ENCODE results near the gene FMN2. TPM values are rescaled to one million over a fixed set of nuclear protein-coding genes. Genes with fewer than 3 reads are reported as not detected.
A peak's percentile ranks its signal among the peaks of the same experiment; 100 is the strongest.

Gene FMN2
- total RNA-seq, 4 donors from 2014 or later, result 0.11 to 0.89 TPM; not detected in 2

GRCh38 chr1:240282061-240282830 lies 190.6 kb downstream of the FMN2 start:
- H3K27me3 ChIP-seq, result no peaks in the 10 kb centered on the region
- H3K4me1 ChIP-seq, result no peaks in the 10 kb centered on the region
- DNase-seq (ENCODE audit: low spot score in 2 of 2), result no peak
- H3K4me3 ChIP-seq, result no peak overlapping the region
- WGBS, result 54% methylated on average over 7 of the region's 7 CpGs
- H3K9me3 ChIP-seq, result no peaks in the 10 kb centered on the region
- H3K36me3 ChIP-seq, result no peaks in the 10 kb centered on the region
- TF ChIP-seq CTCF (IDR thresholded peaks at IDR 0.05), result no peak
- no peak for TF ChIP-seq POLR2AphosphoS5 (IDR thresholded peaks at IDR 0.05)
- TF ChIP-seq EP300 (IDR thresholded peaks at IDR 0.05), result no peak
- no peak for TF ChIP-seq POLR2A (IDR thresholded peaks at IDR 0.05)
- H3K27ac ChIP-seq, result no peak overlapping the region

GRCh38 chr1:240284656-240285414 lies 193.2 kb downstream of the FMN2 start:
- Histone ChIP-seq H3K4me3 (no peak overlapping the region), H3K9me3 (no peaks in the 10 kb centered on the region), H3K27ac (peak overlapping the region; percentile 78), H3K27me3 (no peaks in the 10 kb centered on the region), H3K36me3 (no peaks in the 10 kb centered on the region), H3K4me1 (no peaks in the 10 kb centered on the region)
- DNase-seq (ENCODE audit: low spot score in 2 of 2), result peak in 1 of 2 donors; percentile 69
- 61% methylated on average over 7 of the region's 7 CpGs for WGBS
- peak in 2 of 3 donors; percentile 42 to 77 for TF ChIP-seq POLR2AphosphoS5 (IDR thresholded peaks at IDR 0.05)
- TF ChIP-seq EP300 (IDR thresholded peaks at IDR 0.05), result no peak

GRCh38 chr1:240285540-240285939 lies 193.9 kb downstream of the FMN2 start:
- Histone ChIP-seq H3K27me3 (no peaks in the 10 kb centered on the region), H3K9me3 (no peaks in the 10 kb centered on the region), H3K36me3 (no peaks in the 10 kb centered on the region), H3K27ac (peak overlapping the region; percentile 64), H3K4me1 (no peaks in the 10 kb centered on the region), H3K4me3 (no peak overlapping the region)
- no peak for DNase-seq (ENCODE audit: low spot score in 2 of 2)
- 73% methylated on average over 4 of the region's 4 CpGs for WGBS
- TF ChIP-seq POLR2AphosphoS5 (IDR thresholded peaks at IDR 0.05) (peak in 2 of 3 donors; percentile 32 to 79), EP300 (IDR thresholded peaks at IDR 0.05) (no peak)

GRCh38 chr1:240287722-240288121 lies 196.0 kb downstream of the FMN2 start:
- DNase-seq (ENCODE audit: low spot score in 2 of 2), result no peak
- Histone ChIP-seq H3K4me3 (no peak overlapping the region), H3K9me3 (no peaks in the 10 kb centered on the region), H3K4me1 (no peaks in the 10 kb centered on the region), H3K27ac (no peak overlapping the region), H3K27me3 (no peaks in the 10 kb centered on the region), H3K36me3 (no peaks in the 10 kb centered on the region)
- TF ChIP-seq POLR2AphosphoS5 (IDR thresholded peaks at IDR 0.05) (no peak), CTCF (IDR thresholded peaks at IDR 0.05) (no peak)
- WGBS, result 95% methylated on average over 1 of the region's 1 CpG

GRCh38 chr1:240293706-240294105 lies 202.0 kb downstream of the FMN2 start:
- no peak for TF ChIP-seq CTCF (IDR thresholded peaks at IDR 0.05)
- TF ChIP-seq POLR2A (IDR thresholded peaks at IDR 0.05), result no peak
- no peak for TF ChIP-seq EP300 (IDR thresholded peaks at IDR 0.05)
- no peak for TF ChIP-seq POLR2AphosphoS5 (IDR thresholded peaks at IDR 0.05)
- no peak for DNase-seq (ENCODE audit: low spot score in 2 of 2)
- Histone ChIP-seq H3K9me3 (no peaks in the 10 kb centered on the region), H3K27ac (no peak overlapping the region), H3K4me1 (no peaks in the 10 kb centered on the region), H3K4me3 (no peak overlapping the region), H3K27me3 (no peaks in the 10 kb centered on the region), H3K36me3 (no peaks in the 10 kb centered on the region)
- 58% methylated on average over 2 of the region's 2 CpGs for WGBS

- no peaks in the 10 kb centered on the region for H3K27me3 ChIP-seq
- H3K27ac ChIP-seq, result no peak overlapping the region
- TF ChIP-seq CTCF (IDR thresholded peaks at IDR 0.05) (no peak), EP300 (IDR thresholded peaks at IDR 0.05) (no peak), POLR2AphosphoS5 (IDR thresholded peaks at IDR 0.05) (no peak)
- H3K9me3 ChIP-seq, result no peaks in the 10 kb centered on the region
- WGBS, result 36% methylated on average over 3 of the region's 3 CpGs
- H3K4me1 ChIP-seq, result no peaks in the 10 kb centered on the region
- H3K4me3 ChIP-seq, result no peak overlapping the region
- no peaks in the 10 kb centered on the region for H3K36me3 ChIP-seq
- DNase-seq (ENCODE audit: low spot score in 2 of 2), result no peak
Measured at GRCh38 chr1:240294566-240294965, 202.9 kb downstream of the FMN2 start.
